ENCODE data around the gene TAS2R30.
"Not testable (repeated sequence)": the region's sequence is repeated elsewhere in the genome, so short reads cannot be mapped to it uniquely, and the experiment has no call there.

TAS2R30 gene

GRCh38 chr12:11134305-11134704 is at the start of gene TAS2R30:
TSS of gene TAS2R30 (minus strand) at chr12:11134644. CDS start at chr12:11134244, 400 bp downstream.
- FAIRE-seq = no peak

GRCh38 chr12:11183011-11183410 is 48.6 kb upstream of the TAS2R30 start:
- no peak for FAIRE-seq

- no peak for FAIRE-seq
Measured at GRCh38 chr12:11182529-11182928, 48.1 kb upstream of the TAS2R30 start.

- FAIRE-seq = no peak
Measured at GRCh38 chr12:11178250-11178649, 43.8 kb upstream of the TAS2R30 start.

GRCh38 chr12:11174022-11174421 is 39.6 kb upstream of the TAS2R30 start:
- FAIRE-seq = no peak

GRCh38 chr12:11171969-11172675 is 37.7 kb upstream of the TAS2R30 start:
- peak; percentile 64 for FAIRE-seq

GRCh38 chr12:11171145-11171968 is 36.9 kb upstream of the TAS2R30 start, which contains the start of gene SMIM10L1:
TSS of gene SMIM10L1 (plus strand) at chr12:11171194. CDS start at chr12:11171357, 163 bp downstream.
- peak; percentile 89 for FAIRE-seq

GRCh38 chr12:11170810-11171144 is 36.3 kb upstream of the TAS2R30 start:
- FAIRE-seq = no peak

- FAIRE-seq = no peak
Measured at GRCh38 chr12:11166300-11166699, 31.9 kb upstream of the TAS2R30 start.

GRCh38 chr12:11164384-11164783 is 29.9 kb upstream of the TAS2R30 start:
- no peak for FAIRE-seq

GRCh38 chr12:11162502-11162901 is 28.1 kb upstream of the TAS2R30 start:
- FAIRE-seq = no peak

GRCh38 chr12:11158885-11159444 is 24.5 kb upstream of the TAS2R30 start:
- peak; percentile 13 for FAIRE-seq

GRCh38 chr12:11154400-11154925 is 20.0 kb upstream of the TAS2R30 start:
- no peak for FAIRE-seq

- FAIRE-seq = no peak
Measured at GRCh38 chr12:11152725-11153124, 18.3 kb upstream of the TAS2R30 start.

GRCh38 chr12:11150832-11151231 is 16.4 kb upstream of the TAS2R30 start:
- FAIRE-seq = no peak

GRCh38 chr12:11147420-11147819 is 13.0 kb upstream of the TAS2R30 start:
- FAIRE-seq = no peak

GRCh38 chr12:11144297-11144696 is 9.9 kb upstream of the TAS2R30 start:
- FAIRE-seq = no peak

- no peak for FAIRE-seq
Measured at GRCh38 chr12:11143352-11143751, 8.9 kb upstream of the TAS2R30 start.

- FAIRE-seq = no peak
Measured at GRCh38 chr12:11136075-11136474, 1.6 kb upstream of the TAS2R30 start.

GRCh38 chr12:11133816-11134215 is 628 bp downstream of the TAS2R30 start:
- FAIRE-seq = no peak

GRCh38 chr12:11133162-11133561 is 1.3 kb downstream of the TAS2R30 start:
- FAIRE-seq = no peak

- FAIRE-seq = no peak
Measured at GRCh38 chr12:11130999-11131398, 3.4 kb downstream of the TAS2R30 start.

GRCh38 chr12:11130382-11130781 is 4.1 kb downstream of the TAS2R30 start:
- FAIRE-seq = no peak

GRCh38 chr12:11114130-11114529 is 20.3 kb downstream of the TAS2R30 start:
- FAIRE-seq = not testable (repeated sequence)

Measured in islet of Langerhans (tissue), 1 donor.